NCI-H82 treated with DMSO at 0.1 percent for 48 hours (cell line): ENCODE results near the gene E2F6.
A peak's percentile ranks its signal among the peaks of the same experiment; 100 is the strongest.

Source experiments
- DNase-seq: peaks from one replicate; lab custom pipeline; 2025; ENCODE audit not compliant: unreplicated experiment; lab: John Stamatoyannopoulos, UW

The E2F6 gene

GRCh38 chr2:11493282-11493681 lies 27.3 kb upstream of the E2F6 start:
- no peak for DNase-seq

GRCh38 chr2:11492720-11493119 lies 26.8 kb upstream of the E2F6 start:
- DNase-seq: no peak

GRCh38 chr2:11492244-11492643 lies 26.3 kb upstream of the E2F6 start:
- DNase-seq: no peak

GRCh38 chr2:11491348-11491933 lies 25.5 kb upstream of the E2F6 start:
- DNase-seq: peak; percentile 25

GRCh38 chr2:11490194-11490593 lies 24.2 kb upstream of the E2F6 start:
- no peak for DNase-seq

- no peak for DNase-seq
These were observed 22.8 kb upstream of the E2F6 start for GRCh38 chr2:11488809-11489208.

- no peak for DNase-seq
These were observed 18.1 kb upstream of the E2F6 start for GRCh38 chr2:11483806-11484617.

- no peak for DNase-seq
These were observed 16.6 kb upstream of the E2F6 start for GRCh38 chr2:11482473-11483035.

GRCh38 chr2:11481789-11482472 lies 16.0 kb upstream of the E2F6 start:
- DNase-seq: no peak

GRCh38 chr2:11481426-11481788 lies 15.4 kb upstream of the E2F6 start:
- DNase-seq: no peak

GRCh38 chr2:11480859-11481258 lies 14.9 kb upstream of the E2F6 start:
- DNase-seq: no peak

- no peak for DNase-seq
These were observed 14.4 kb upstream of the E2F6 start for GRCh38 chr2:11480406-11480805.

GRCh38 chr2:11478899-11479605 lies 13.1 kb upstream of the E2F6 start:
- no peak for DNase-seq

- DNase-seq: peak; percentile 30
These were observed 12.0 kb upstream of the E2F6 start for GRCh38 chr2:11477994-11478393.

GRCh38 chr2:11473659-11474433 lies 7.9 kb upstream of the E2F6 start:
- DNase-seq: no peak

- no peak for DNase-seq
These were observed 1.8 kb upstream of the E2F6 start for GRCh38 chr2:11467749-11468148.

GRCh38 chr2:11467129-11467649 lies 1.2 kb upstream of the E2F6 start:
- DNase-seq: no peak

- DNase-seq: no peak
These were observed 557 bp upstream of the E2F6 start for GRCh38 chr2:11466307-11467128.

- DNase-seq: no peak
These were observed 864 bp downstream of the E2F6 start for GRCh38 chr2:11465110-11465484.
